SK-N-MC (cell line): Measurements from ENCODE around the gene SPIRE1.

Experiments
- EZH2 ChIP-seq: fragments of 200-600 bp; sonication (generic); IDR thresholded peaks from one replicate; pipeline ENCODE4 v1.6.1; 2017; ENCODE audit warnings: antibody characterized with exemption
- POLR2AphosphoS5 ChIP-seq: IDR thresholded peaks from 2 replicates; pipeline ENCODE4 v1.6.1; 2012; ENCODE audit warnings: mild to moderate bottlenecking, low read depth, low read length, borderline replicate concordance

- TF ChIP-seq EZH2 = no peak
- TF ChIP-seq POLR2AphosphoS5 = no peak
Measured at GRCh38 chr18:12518326-12518725, 139.6 kb downstream of the SPIRE1 start.
